ENCODE measurements around the gene PAF1.
"Not testable (repeated sequence)": the region's sequence is repeated elsewhere in the genome, so short reads cannot be mapped to it uniquely, and the experiment has no call there.

PAF1 gene

GRCh38 chr19:39342647-39343305 is 48.1 kb downstream of the PAF1 start:
- H3K4me3 ChIP-seq (ENCODE audit: low read depth, low read length): peak overlapping the region; percentile 88
- H3K36me3 ChIP-seq (ENCODE audit: control insufficient read depth, insufficient read depth, low read length): peaks cover 15% of the 10 kb centered on the region; the same call in 1 of the 2 replicates
- peak overlapping the region; percentile 62; the same call in 1 of the 2 replicates for H3K27ac ChIP-seq (ENCODE audit: low read depth, low read length)

GRCh38 chr19:39341719-39342604 is 48.9 kb downstream of the PAF1 start, which contains the start of gene SAMD4B:
TSS of gene SAMD4B (plus strand) at chr19:39342421. CDS start at chr19:39356894, 14,473 bp downstream.
- Histone ChIP-seq H3K27ac (ENCODE audit: low read depth, low read length) (peak within 1 kb of the TSS; percentile 62; the same call in 1 of the 2 replicates), H3K27me3 (ENCODE audit: control insufficient read depth, insufficient read depth, low read length) (no peaks in the 10 kb centered on the region; the same call in 1 of the 2 replicates), H3K4me3 (ENCODE audit: low read depth, low read length) (peak within 1 kb of the TSS; percentile 88), H3K4me1 (ENCODE audit: control insufficient read depth, insufficient read depth, low read length) (peaks cover 13% of the 10 kb centered on the region), H3K9me3 (ENCODE audit: control insufficient read depth, insufficient read depth, low read depth, low read length) (no peaks in the 10 kb centered on the region), H3K9ac (ENCODE audit: low read length) (peak within 1 kb of the TSS; percentile 78), H3K36me3 (ENCODE audit: control insufficient read depth, insufficient read depth, low read length) (peaks cover 11% of the 10 kb centered on the region; the same call in 1 of the 2 replicates)

More at GRCh38 chr19:39342647-39343305, 48.1 kb downstream of the PAF1 start:
- peak overlapping the region; percentile 69 for H3K9ac ChIP-seq (ENCODE audit: low read length)
- H3K4me1 ChIP-seq (ENCODE audit: control insufficient read depth, insufficient read depth, low read length): peaks cover 13% of the 10 kb centered on the region
- H3K27me3 ChIP-seq (ENCODE audit: control insufficient read depth, insufficient read depth, low read length): no peaks in the 10 kb centered on the region; the same call in 1 of the 2 replicates
- H3K9me3 ChIP-seq (ENCODE audit: control insufficient read depth, insufficient read depth, low read depth, low read length): no peaks in the 10 kb centered on the region

DNA sequence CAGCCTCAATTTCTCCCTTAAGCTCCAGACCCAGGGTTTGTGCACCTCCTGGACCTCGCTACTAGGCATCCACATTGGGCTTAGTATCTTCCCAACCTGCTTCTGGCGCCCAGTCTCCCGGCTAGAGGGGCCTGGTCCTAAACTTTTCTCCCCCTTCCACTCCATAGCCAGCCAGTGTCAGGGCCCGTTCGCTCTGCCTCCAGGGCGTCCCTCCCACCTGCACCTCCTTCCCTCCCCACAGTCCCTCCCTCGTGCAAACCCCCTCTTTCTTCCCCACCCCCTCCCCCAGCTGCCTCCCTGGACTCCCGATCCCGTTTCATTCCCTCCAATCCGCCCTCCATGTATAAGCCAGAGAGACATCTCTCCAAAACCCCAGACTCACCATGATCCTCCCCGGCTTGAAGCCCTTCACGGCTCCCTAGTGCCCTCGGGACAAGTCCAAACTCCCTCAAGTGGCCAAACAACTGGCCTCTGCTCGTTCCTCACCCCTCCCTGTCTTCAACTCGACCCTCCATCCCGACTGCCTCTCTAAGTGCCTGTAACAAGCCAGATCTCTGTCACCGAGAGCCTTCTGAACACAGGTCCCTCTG is 49.7 kb downstream of the PAF1 start:
- Histone ChIP-seq H3K4me1 (ENCODE audit: control insufficient read depth, insufficient read depth, low read length) (peaks cover 13% of the 10 kb centered on the region), H3K27me3 (ENCODE audit: control insufficient read depth, insufficient read depth, low read length) (no peaks in the 10 kb centered on the region; the same call in 1 of the 2 replicates), H3K9me3 (ENCODE audit: control insufficient read depth, insufficient read depth, low read depth, low read length) (no peaks in the 10 kb centered on the region), H3K36me3 (ENCODE audit: control insufficient read depth, insufficient read depth, low read length) (peaks cover 9% of the 10 kb centered on the region; the same call in 1 of the 2 replicates), H3K9ac (ENCODE audit: low read length) (peak overlapping the region; percentile 78), H3K27ac (ENCODE audit: low read depth, low read length) (no peak overlapping the region; the same call in 1 of the 2 replicates), H3K4me3 (ENCODE audit: low read depth, low read length) (peak overlapping the region; percentile 86)

GRCh38 chr19:39340156-39340555 is 50.8 kb downstream of the PAF1 start:
- H3K9ac ChIP-seq (ENCODE audit: low read length); H3K4me3 ChIP-seq (ENCODE audit: low read depth, low read length); H3K27ac ChIP-seq (ENCODE audit: low read depth, low read length); H3K27me3 ChIP-seq (ENCODE audit: control insufficient read depth, insufficient read depth, low read length); H3K9me3 ChIP-seq (ENCODE audit: control insufficient read depth, insufficient read depth, low read depth, low read length); H3K36me3 ChIP-seq (ENCODE audit: control insufficient read depth, insufficient read depth, low read length); H3K4me1 ChIP-seq (ENCODE audit: control insufficient read depth, insufficient read depth, low read length): not testable (repeated sequence)

GRCh38 chr19:39339674-39340073 is 51.2 kb downstream of the PAF1 start:
- Histone ChIP-seq H3K4me3 (ENCODE audit: low read depth, low read length) (no peak overlapping the region), H3K27ac (ENCODE audit: low read depth, low read length) (no peak overlapping the region), H3K9ac (ENCODE audit: low read length) (no peak overlapping the region), H3K27me3 (ENCODE audit: control insufficient read depth, insufficient read depth, low read length) (no peaks in the 10 kb centered on the region; the same call in 1 of the 2 replicates), H3K9me3 (ENCODE audit: control insufficient read depth, insufficient read depth, low read depth, low read length) (no peaks in the 10 kb centered on the region), H3K4me1 (ENCODE audit: control insufficient read depth, insufficient read depth, low read length) (peaks cover 10% of the 10 kb centered on the region), H3K36me3 (ENCODE audit: control insufficient read depth, insufficient read depth, low read length) (no peaks in the 10 kb centered on the region)

DNA sequence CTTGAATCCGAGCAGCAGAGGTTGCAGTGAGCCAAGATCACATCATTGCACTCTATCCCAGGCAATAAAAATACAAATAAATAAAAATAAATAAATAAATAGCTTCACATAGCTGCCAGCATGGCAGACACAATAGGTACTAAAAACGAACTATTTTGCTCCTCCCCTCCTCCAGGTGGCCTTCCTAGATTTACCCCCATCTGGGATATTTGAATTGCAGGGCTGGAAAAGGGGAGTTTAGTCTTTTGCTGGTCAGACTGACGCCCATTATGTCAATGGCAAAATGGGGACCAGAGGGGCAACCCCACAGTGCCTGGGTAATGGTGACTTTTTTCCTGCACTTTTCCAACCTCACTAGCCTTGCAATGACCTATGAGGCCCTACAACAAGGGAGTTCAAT is 54.4 kb downstream of the PAF1 start:
- Histone ChIP-seq H3K27ac (ENCODE audit: low read depth, low read length) (no peak overlapping the region), H3K9me3 (ENCODE audit: control insufficient read depth, insufficient read depth, low read depth, low read length) (no peaks in the 10 kb centered on the region), H3K36me3 (ENCODE audit: control insufficient read depth, insufficient read depth, low read length) (no peaks in the 10 kb centered on the region), H3K9ac (ENCODE audit: low read length) (no peak overlapping the region), H3K4me3 (ENCODE audit: low read depth, low read length) (no peak overlapping the region), H3K27me3 (ENCODE audit: control insufficient read depth, insufficient read depth, low read length) (no peaks in the 10 kb centered on the region), H3K4me1 (ENCODE audit: control insufficient read depth, insufficient read depth, low read length) (peaks cover 5% of the 10 kb centered on the region)

Data from HUES6 (cell line).